ENCODE data around the gene RETN. TPM values are rescaled to one million over a fixed set of nuclear protein-coding genes. Genes with fewer than 3 reads are reported as not detected.
A peak's percentile ranks its signal among the peaks of the same experiment; 100 is the strongest.

The RETN gene
- total RNA-seq, 3 donors from 2014 or later (not counting 1 experiment from before 2014, with no cell fraction given) = 3.8 TPM; not detected in 2

DNA sequence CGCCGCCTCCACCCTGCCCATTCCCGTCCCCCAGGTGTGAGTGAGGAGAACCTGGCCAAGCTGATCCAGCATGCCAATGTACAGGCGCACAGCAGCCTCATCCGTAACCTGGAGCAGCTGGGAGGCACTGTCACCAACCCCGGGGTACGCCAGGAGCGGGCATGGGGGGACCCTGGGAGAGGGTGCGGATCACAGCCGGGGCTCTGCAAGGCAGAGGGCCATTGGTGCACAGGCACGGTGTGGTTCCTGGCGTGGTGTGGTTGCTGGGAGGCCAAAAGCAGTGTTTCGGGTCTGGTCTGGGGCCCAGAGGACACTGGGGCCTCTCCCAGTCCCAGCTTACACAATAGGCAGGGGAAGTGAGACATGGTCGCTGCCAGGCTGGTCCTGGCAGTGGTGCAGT lies 23.7 kb upstream of the RETN start:
- Mint-ChIP-seq H3K36me3 (no peaks in the 10 kb centered on the region), H3K27ac (no peak overlapping the region), H3K4me3 (no peak overlapping the region), H3K9me3 (peaks cover 0 to under 1% of the 10 kb centered on the region in 2 donors), H3K4me1 (peaks cover 2 to 9% of the 10 kb centered on the region in 2 donors), H3K27me3 (ENCODE audit: low read depth in 2 of 2) (no peaks in the 10 kb centered on the region)
- WGBS (ENCODE audit: insufficient coverage) = 86% methylated on average over 14 of the region's 14 CpGs
- H3K4me1 ChIP-seq (ENCODE audit: control insufficient read depth, insufficient read depth, low read length) = peaks cover 9% of the 10 kb centered on the region
- TF ChIP-seq, protein P1, sequence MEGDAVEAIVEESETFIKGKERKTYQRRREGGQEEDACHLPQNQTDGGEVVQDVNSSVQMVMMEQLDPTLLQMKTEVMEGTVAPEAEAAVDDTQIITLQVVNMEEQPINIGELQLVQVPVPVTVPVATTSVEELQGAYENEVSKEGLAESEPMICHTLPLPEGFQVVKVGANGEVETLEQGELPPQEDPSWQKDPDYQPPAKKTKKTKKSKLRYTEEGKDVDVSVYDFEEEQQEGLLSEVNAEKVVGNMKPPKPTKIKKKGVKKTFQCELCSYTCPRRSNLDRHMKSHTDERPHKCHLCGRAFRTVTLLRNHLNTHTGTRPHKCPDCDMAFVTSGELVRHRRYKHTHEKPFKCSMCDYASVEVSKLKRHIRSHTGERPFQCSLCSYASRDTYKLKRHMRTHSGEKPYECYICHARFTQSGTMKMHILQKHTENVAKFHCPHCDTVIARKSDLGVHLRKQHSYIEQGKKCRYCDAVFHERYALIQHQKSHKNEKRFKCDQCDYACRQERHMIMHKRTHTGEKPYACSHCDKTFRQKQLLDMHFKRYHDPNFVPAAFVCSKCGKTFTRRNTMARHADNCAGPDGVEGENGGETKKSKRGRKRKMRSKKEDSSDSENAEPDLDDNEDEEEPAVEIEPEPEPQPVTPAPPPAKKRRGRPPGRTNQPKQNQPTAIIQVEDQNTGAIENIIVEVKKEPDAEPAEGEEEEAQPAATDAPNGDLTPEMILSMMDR (IDR thresholded peaks at IDR 0.05) = no peak
- intact Hi-C loops (cut with micrococcal nuclease) = no loop called here
- ATAC-seq (no peak), DNase-seq (no peak)
- H3K36me3 ChIP-seq (ENCODE audit: control insufficient read depth, insufficient read depth, low read length) = peaks cover 20% of the 10 kb centered on the region
- H3K27me3 ChIP-seq (ENCODE audit: control insufficient read depth, insufficient read depth, low read length) = no peaks in the 10 kb centered on the region
- no peak overlapping the region for H3K4me3 ChIP-seq (ENCODE audit: low read length)
- no peak overlapping the region for H3K27ac ChIP-seq (ENCODE audit: low read length)
- no peaks in the 10 kb centered on the region for H3K9me3 ChIP-seq (ENCODE audit: control insufficient read depth, insufficient read depth, low read length)

DNA sequence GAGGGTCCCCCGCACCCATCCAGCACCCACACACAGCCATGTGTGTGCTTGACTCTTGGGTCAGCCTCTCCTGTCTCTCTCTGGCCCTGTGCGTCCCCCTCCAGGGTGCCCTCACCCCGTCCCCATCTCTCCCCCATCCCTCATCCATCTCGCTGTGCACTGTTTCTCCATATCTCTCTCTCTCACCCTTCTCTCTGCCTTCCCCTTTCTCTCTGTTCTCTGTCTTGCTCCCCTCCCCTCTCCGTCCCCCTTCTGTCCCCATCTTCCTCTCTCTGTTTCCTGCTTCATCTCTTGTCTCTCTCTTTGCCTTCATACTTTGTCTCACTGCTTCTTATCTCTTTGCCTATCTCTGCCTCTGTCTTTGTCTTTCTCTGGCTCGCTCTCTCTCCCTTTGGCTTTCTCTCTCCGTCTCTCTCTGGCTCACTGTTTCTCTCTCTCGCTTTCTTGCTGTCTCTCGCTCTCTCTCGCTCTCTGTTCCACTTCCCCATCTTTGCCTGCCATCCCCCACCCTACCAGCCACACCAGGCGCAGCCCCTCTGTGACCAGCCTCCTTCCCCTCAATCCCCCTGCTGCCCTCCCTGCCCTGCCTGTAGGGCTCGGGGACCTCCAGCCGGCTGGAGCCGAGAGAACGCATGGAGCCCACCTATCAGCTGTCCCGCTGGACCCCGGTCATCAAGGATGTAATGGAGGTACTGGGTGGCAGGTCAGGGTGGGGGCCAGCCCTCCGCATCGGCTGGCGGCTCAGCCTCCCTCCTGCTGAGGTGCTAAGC lies 23.0 kb upstream of the RETN start:
- Mint-ChIP-seq H3K36me3 (no peaks in the 10 kb centered on the region), H3K9me3 (no peaks in the 10 kb centered on the region), H3K4me1 (peaks cover 0 to 6% of the 10 kb centered on the region in 2 donors), H3K4me3 (no peak overlapping the region), H3K27ac (peak overlapping the region in 1 of 2 donors; percentile 44), H3K27me3 (ENCODE audit: low read depth in 2 of 2) (no peaks in the 10 kb centered on the region)
- TF ChIP-seq, protein P1 (IDR thresholded peaks at IDR 0.05) = no peak
- Histone ChIP-seq H3K36me3 (ENCODE audit: control insufficient read depth, insufficient read depth, low read length) (peaks cover 20% of the 10 kb centered on the region), H3K27me3 (ENCODE audit: control insufficient read depth, insufficient read depth, low read length) (no peaks in the 10 kb centered on the region), H3K4me3 (ENCODE audit: low read length) (no peak overlapping the region), H3K27ac (ENCODE audit: low read length) (no peak overlapping the region), H3K4me1 (ENCODE audit: control insufficient read depth, insufficient read depth, low read length) (peaks cover 9% of the 10 kb centered on the region), H3K9me3 (ENCODE audit: control insufficient read depth, insufficient read depth, low read length) (no peaks in the 10 kb centered on the region)
- ATAC-seq = no peak
- no peak for DNase-seq
- WGBS (ENCODE audit: insufficient coverage) = 90% methylated on average over 20 of the region's 20 CpGs
- intact Hi-C loops (cut with micrococcal nuclease) = no loop called here

DNA sequence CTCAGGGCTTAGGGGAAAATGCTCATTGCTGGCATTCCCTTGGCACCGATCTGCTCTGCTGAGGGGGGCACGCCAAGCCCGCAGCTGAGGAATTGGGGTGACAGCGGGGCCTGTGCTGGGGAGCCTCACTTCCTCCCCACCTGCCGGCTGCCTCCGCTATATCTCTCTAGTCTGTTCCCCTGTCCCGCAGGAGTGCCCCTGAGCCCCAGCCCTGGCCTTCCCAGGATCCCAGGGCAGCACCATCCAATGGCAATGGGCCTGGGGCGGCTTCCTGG lies 22.5 kb upstream of the RETN start:
- Mint-ChIP-seq H3K36me3 (no peaks in the 10 kb centered on the region), H3K27me3 (ENCODE audit: low read depth in 2 of 2) (no peaks in the 10 kb centered on the region), H3K4me1 (peaks cover 0 to 6% of the 10 kb centered on the region in 2 donors), H3K4me3 (no peak overlapping the region), H3K9me3 (no peaks in the 10 kb centered on the region), H3K27ac (no peak overlapping the region)
- ATAC-seq = no peak
- Histone ChIP-seq H3K9me3 (ENCODE audit: control insufficient read depth, insufficient read depth, low read length) (no peaks in the 10 kb centered on the region), H3K27ac (ENCODE audit: low read length) (no peak overlapping the region), H3K27me3 (ENCODE audit: control insufficient read depth, insufficient read depth, low read length) (no peaks in the 10 kb centered on the region), H3K36me3 (ENCODE audit: control insufficient read depth, insufficient read depth, low read length) (peaks cover 20% of the 10 kb centered on the region), H3K4me3 (ENCODE audit: low read length) (no peak overlapping the region), H3K4me1 (ENCODE audit: control insufficient read depth, insufficient read depth, low read length) (peaks cover 9% of the 10 kb centered on the region)
- DNase-seq = no peak
- TF ChIP-seq, protein P1 (IDR thresholded peaks at IDR 0.05) = no peak
- intact Hi-C loops (cut with micrococcal nuclease) = no loop called here
- WGBS (ENCODE audit: insufficient coverage) = 92% methylated on average over 8 of the region's 8 CpGs

DNA sequence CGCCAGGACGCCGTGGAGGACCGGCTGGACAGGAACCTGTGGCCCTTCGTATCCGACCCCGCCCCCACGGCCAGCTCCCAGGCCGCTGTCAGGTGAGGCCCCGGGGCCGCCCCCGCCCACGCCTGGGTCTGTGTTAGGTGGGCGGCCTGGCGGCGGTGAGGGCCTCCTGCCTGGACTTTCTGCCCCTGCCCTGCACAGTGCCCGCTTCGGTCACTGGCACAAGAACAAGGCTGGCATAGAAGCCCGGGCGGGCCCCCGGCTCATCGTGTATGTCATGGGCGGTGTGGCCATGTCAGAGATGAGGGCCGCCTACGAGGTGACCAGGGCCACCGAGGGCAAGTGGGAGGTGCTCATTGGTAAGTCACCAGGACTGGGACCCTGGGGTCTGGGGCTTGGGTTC lies 21.7 kb upstream of the RETN start:
- peaks cover 14% of the 10 kb centered on the region for H3K4me1 ChIP-seq (ENCODE audit: control insufficient read depth, insufficient read depth, low read length)
- Mint-ChIP-seq H3K27me3 (ENCODE audit: low read depth in 2 of 2) (no peaks in the 10 kb centered on the region), H3K9me3 (no peaks in the 10 kb centered on the region), H3K4me3 (no peak overlapping the region), H3K36me3 (no peaks in the 10 kb centered on the region), H3K27ac (no peak overlapping the region), H3K4me1 (peaks cover 1 to 7% of the 10 kb centered on the region in 2 donors)
- DNase-seq = no peak
- no peak overlapping the region for H3K4me3 ChIP-seq (ENCODE audit: low read length)
- WGBS (ENCODE audit: insufficient coverage) = 97% methylated on average over 26 of the region's 26 CpGs
- H3K36me3 ChIP-seq (ENCODE audit: control insufficient read depth, insufficient read depth, low read length) = peaks cover 18% of the 10 kb centered on the region
- H3K9me3 ChIP-seq (ENCODE audit: control insufficient read depth, insufficient read depth, low read length) = no peaks in the 10 kb centered on the region
- intact Hi-C loops (cut with micrococcal nuclease) = no loop called here
- H3K27me3 ChIP-seq (ENCODE audit: control insufficient read depth, insufficient read depth, low read length) = no peaks in the 10 kb centered on the region
- no peak overlapping the region for H3K27ac ChIP-seq (ENCODE audit: low read length)
- TF ChIP-seq, protein P1 (IDR thresholded peaks at IDR 0.05) = no peak
- no peak for ATAC-seq
